Measurements from ENCODE around the gene ARL5A. TPM values are rescaled to one million over a fixed set of nuclear protein-coding genes. Genes with fewer than 3 reads are reported as not detected.

Gene ARL5A
- total and polyA plus RNA-seq, 5 donors = 26.8 to 119 (median 93.3) TPM

Other genes starting within 250 kb of the ARL5A start
- gene NEB, start 93.9 kb downstream of the ARL5A start, total RNA-seq = 10 to 100 TPM; 31.5 to 48.5 (median 38.9) TPM
- 31.0 TPM for gene NEB, start 93.9 kb downstream of the ARL5A start, polyA plus RNA-seq